Caco-2 (cell line): ENCODE data around the gene GPR150. TPM values are rescaled to one million over a fixed set of nuclear protein-coding genes. Genes with fewer than 3 reads are reported as not detected.
"Not testable (repeated sequence)": the region's sequence is repeated elsewhere in the genome, so short reads cannot be mapped to it uniquely, and the experiment has no call there.

Experiments used
- BruUV-seq: library from RNA; stranded (reverse); fragments of 400-500 nt; replicated peaks from 2 replicates; lab custom pipeline; 2021; lab: Mats Ljungman, UMichigan
- CTCF ChIA-PET: fragments of 300-600 bp; sonication (Branson Sonifier 250); formaldehyde crosslinking; loops from one replicate; lab custom pipeline; 2022; ENCODE audit warnings: antibody characterized with exemption; lab: Charles Lee
- POLR2A ChIA-PET: fragments of 300-600 bp; sonication (Branson Sonifier 250); formaldehyde crosslinking; loops from one replicate; lab custom pipeline; 2022; ENCODE audit warnings: antibody characterized with exemption; lab: Charles Lee
- DNase-seq, 2 experiments: peaks; one replicate each; pipeline versions ENCODE4 v3.0.0 to v3.0.0-alpha.2; 2020 to 2022
- H3K27me3 ChIP-seq: replicated peaks from 2 replicates; pipeline ENCODE4 v1.6.0; 2011; ENCODE audit warnings: low read length; ENCODE audit not compliant: control insufficient read depth, insufficient read depth
- H3K36me3 ChIP-seq: 2 replicates; pipeline ENCODE4 v1.5.1; 2011; ENCODE audit warnings: low read length; ENCODE audit not compliant: control insufficient read depth, insufficient read depth
- H3K4me1 ChIP-seq: fragments of 250-450 bp; sonication (Bioruptor Pico); 2 replicates; pipeline ENCODE4 v1.5.1; 2020; ENCODE audit warnings: mild to moderate bottlenecking
- H3K4me3 ChIP-seq: 2 replicates; pipeline ENCODE4 v1.5.1; 2011; ENCODE audit warnings: low read depth, mild to moderate bottlenecking, control low read depth, low read length
- H3K9me3 ChIP-seq: fragments of 250-450 bp; sonication (Bioruptor Pico); 2 replicates; pipeline ENCODE4 v1.5.1; 2020; ENCODE audit warnings: mild to moderate bottlenecking, moderate library complexity
- H3K27ac Mint-ChIP-seq: one replicate; pipeline ENCODE4 v1.8.0; 2022; ENCODE audit warnings: mixed read lengths; ENCODE audit not compliant: unreplicated experiment
- H3K27me3 Mint-ChIP-seq: one replicate; pipeline ENCODE4 v1.8.0; 2022; ENCODE audit warnings: mixed read lengths; ENCODE audit not compliant: insufficient read depth, unreplicated experiment
- H3K36me3 Mint-ChIP-seq: one replicate; pipeline ENCODE4 v1.8.0; 2022; ENCODE audit warnings: mild to moderate bottlenecking, mixed read lengths; ENCODE audit not compliant: insufficient read depth, unreplicated experiment
- H3K4me1 Mint-ChIP-seq: one replicate; pipeline ENCODE4 v1.8.0; 2022; ENCODE audit warnings: low read depth, mixed read lengths; ENCODE audit not compliant: unreplicated experiment
- H3K4me3 Mint-ChIP-seq: one replicate; pipeline ENCODE4 v1.8.0; 2022; ENCODE audit warnings: mild to moderate bottlenecking, moderate library complexity, mixed read lengths; ENCODE audit not compliant: unreplicated experiment
- H3K9me3 Mint-ChIP-seq: one replicate; pipeline ENCODE4 v1.8.0; 2022; ENCODE audit warnings: mixed read lengths; ENCODE audit not compliant: unreplicated experiment
- CTCF ChIP-seq, 2 experiments: fragments of 200-600 bp in 1 of 2; IDR thresholded peaks; 1 replicate in 1 of 2; 2 replicates in 1 of 2; pipeline versions ENCODE4 v1.5.1 to v1.8.0; 2011 to 2022; ENCODE audit warnings: antibody characterized with exemption in 1 of 2, control low read depth in 1 of 2, inconsistent platforms in 1 of 2, low read depth in 1 of 2, low read length in 1 of 2, mild to moderate bottlenecking in 1 of 2, moderate library complexity in 1 of 2; ENCODE audit not compliant: insufficient read depth in 1 of 2, severe bottlenecking in 1 of 2, unreplicated experiment in 1 of 2
- intact Hi-C: fragments of 100-400 bp; cut with micrococcal nuclease; formaldehyde crosslinking; loops from one replicate; pipeline ENCODE4 v1.10.0; 2022; ENCODE audit not compliant: unreplicated experiment
- total RNA-seq: library from RNA; stranded (reverse); gene quantifications from 2 replicates; pipeline ENCODE4 v1.2.3, GENCODE V29; 2022

GPR150 gene
- total RNA-seq, 1 experiment from 2014 or later = 0.27 TPM

- H3K4me3 ChIP-seq = no peak overlapping the region
- no peak for DNase-seq
- CTCF ChIA-PET = no interaction called here
- POLR2A ChIA-PET = no interaction called here
- Mint-ChIP-seq H3K4me1 (peaks cover 11% of the 10 kb centered on the region), H3K27ac (no peak overlapping the region), H3K9me3 (peaks cover 6% of the 10 kb centered on the region), H3K36me3 (no peaks in the 10 kb centered on the region), H3K27me3 (peaks cover under 1% of the 10 kb centered on the region), H3K4me3 (no peak overlapping the region)
- H3K9me3 ChIP-seq = no peaks in the 10 kb centered on the region
- peaks cover 4% of the 10 kb centered on the region; the same call in 1 of the 2 replicates for H3K4me1 ChIP-seq
- TF ChIP-seq CTCF (IDR thresholded peaks at IDR 0.05; ENCODE audit: insufficient read depth in 1 of 2, low read depth in 1 of 2, low read length in 1 of 2, severe bottlenecking in 1 of 2, unreplicated experiment in 1 of 2) = no peak
- H3K36me3 ChIP-seq = no peaks in the 10 kb centered on the region
- no TSS peak for BruUV-seq
- intact Hi-C loops = no loop called here
- no peaks in the 10 kb centered on the region for H3K27me3 ChIP-seq
Observed at GRCh38 chr5:95630394-95630917, 10.6 kb downstream of the GPR150 start.

DNA sequence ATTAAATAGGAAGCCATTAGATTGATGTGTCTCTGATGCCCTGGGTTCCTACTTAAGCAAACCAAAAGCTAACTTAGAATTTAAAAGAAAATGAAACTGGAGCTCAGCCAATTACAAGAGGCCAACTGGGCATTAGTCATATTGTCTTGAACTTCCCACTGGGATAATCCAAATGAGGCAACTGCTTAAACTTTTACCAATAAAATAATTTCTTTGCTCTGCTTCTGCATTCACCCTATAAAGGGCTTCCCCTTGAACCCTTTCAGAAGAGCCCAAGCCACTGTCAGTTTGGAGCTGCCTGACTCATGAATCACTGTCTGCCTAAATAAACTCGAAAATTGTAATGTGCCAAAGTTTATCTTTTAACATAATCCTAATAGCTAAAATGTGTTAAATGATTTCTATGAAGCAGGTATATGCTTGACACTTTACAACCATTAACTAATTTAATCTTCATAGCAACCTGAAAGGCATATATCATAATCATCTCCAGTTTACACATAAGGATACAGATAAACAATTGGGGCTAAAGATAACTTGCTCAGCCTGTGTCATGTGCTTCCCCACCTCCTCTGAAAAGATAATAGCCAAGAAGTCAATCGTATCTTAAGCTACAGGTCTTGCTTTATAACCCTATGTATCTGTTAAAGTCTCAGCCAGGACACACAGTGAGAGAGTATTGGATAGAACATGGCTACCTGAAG is 11.5 kb downstream of the GPR150 start:
- ChIA-PET CTCF (interaction anchor here (0.5 kb wide), 1 partner anchor 221 kb away, joined by 4 read pairs; no protein-coding TSS in a partner anchor), POLR2A (no interaction called here)
- peaks cover 11% of the 10 kb centered on the region for H3K4me1 Mint-ChIP-seq
- DNase-seq = no peak
- no peak overlapping the region for H3K27ac Mint-ChIP-seq
- H3K27me3 ChIP-seq = no peaks in the 10 kb centered on the region
- H3K9me3 Mint-ChIP-seq = peaks cover 6% of the 10 kb centered on the region
- no peak overlapping the region for H3K4me3 ChIP-seq
- no TSS peak for BruUV-seq
- no peak overlapping the region for H3K4me3 Mint-ChIP-seq
- no peaks in the 10 kb centered on the region for H3K36me3 ChIP-seq
- TF ChIP-seq CTCF (IDR thresholded peaks at IDR 0.05; ENCODE audit: insufficient read depth in 1 of 2, low read depth in 1 of 2, low read length in 1 of 2, severe bottlenecking in 1 of 2, unreplicated experiment in 1 of 2) = no peak
- peaks cover 4% of the 10 kb centered on the region; the same call in 1 of the 2 replicates for H3K4me1 ChIP-seq
- H3K9me3 ChIP-seq = no peaks in the 10 kb centered on the region
- no peaks in the 10 kb centered on the region for H3K36me3 Mint-ChIP-seq
- intact Hi-C loops = no loop called here
- H3K27me3 Mint-ChIP-seq = no peaks in the 10 kb centered on the region

- no peaks in the 10 kb centered on the region for H3K36me3 ChIP-seq
- no peaks in the 10 kb centered on the region for H3K27me3 ChIP-seq
- Mint-ChIP-seq H3K4me1 (peaks cover 11% of the 10 kb centered on the region), H3K27me3 (no peaks in the 10 kb centered on the region), H3K27ac (no peak overlapping the region), H3K4me3 (no peak overlapping the region), H3K36me3 (no peaks in the 10 kb centered on the region), H3K9me3 (peaks cover 6% of the 10 kb centered on the region)
- no peak overlapping the region for H3K4me3 ChIP-seq
- no TSS peak for BruUV-seq
- TF ChIP-seq CTCF (IDR thresholded peaks at IDR 0.05; ENCODE audit: insufficient read depth in 1 of 2, low read depth in 1 of 2, low read length in 1 of 2, severe bottlenecking in 1 of 2, unreplicated experiment in 1 of 2) = no peak
- intact Hi-C loops = no loop called here
- H3K4me1 ChIP-seq = peaks cover 4% of the 10 kb centered on the region; the same call in 1 of the 2 replicates
- no peak for DNase-seq
- POLR2A ChIA-PET = no interaction called here
- H3K9me3 ChIP-seq = no peaks in the 10 kb centered on the region
- CTCF ChIA-PET = interaction anchor here (0.5 to 0.8 kb wide), 2 partner anchors 15 to 221 kb away, joined by 3 to 4 read pairs; partner anchors contain the start of gene RFESD
Observed at GRCh38 chr5:95631991-95632675, 12.2 kb downstream of the GPR150 start.

DNA sequence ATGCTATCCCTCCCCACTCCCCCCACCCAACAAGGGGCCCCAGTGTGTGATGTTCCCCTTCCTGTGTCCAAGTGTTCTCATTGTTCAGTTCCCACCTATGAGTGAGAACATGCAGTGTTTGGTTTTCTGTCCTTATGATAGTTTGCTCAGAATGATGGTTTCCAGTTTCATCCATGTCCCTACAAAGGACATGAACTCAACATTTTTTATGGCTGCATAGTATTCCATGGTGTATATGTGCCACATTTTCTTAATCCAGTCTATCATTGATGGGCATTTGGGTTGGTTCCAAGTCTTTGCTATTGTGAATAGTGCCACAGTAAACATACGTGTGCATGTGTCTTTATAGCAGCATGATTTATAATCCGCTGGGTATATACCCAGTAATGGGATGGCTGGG is 13.1 kb downstream of the GPR150 start:
- CTCF ChIA-PET = interaction anchor here (0.8 kb wide), 1 partner anchor 14 kb away, joined by 3 read pairs; the partner anchor contains the start of gene RFESD
- H3K27ac Mint-ChIP-seq, BruUV-seq, intact Hi-C loops, H3K27me3 Mint-ChIP-seq, H3K4me3 ChIP-seq, H3K4me3 Mint-ChIP-seq, H3K36me3 Mint-ChIP-seq, H3K27me3 ChIP-seq, DNase-seq, POLR2A ChIA-PET, H3K36me3 ChIP-seq, H3K9me3 ChIP-seq, H3K9me3 Mint-ChIP-seq, H3K4me1 ChIP-seq: not testable (repeated sequence)
- peaks cover 11% of the 10 kb centered on the region for H3K4me1 Mint-ChIP-seq
